ENCODE data around the gene OPCML. TPM values are rescaled to one million over a fixed set of nuclear protein-coding genes. Genes with fewer than 3 reads are reported as not detected.

Gene OPCML
- total and polyA plus RNA-seq, 2 donors from 2014 or later = 0.77 to 1.1 TPM

- Histone ChIP-seq H3K9ac (ENCODE audit: low read length in 3 of 3) (no peak overlapping the region), H3K9me3 (ENCODE audit: control insufficient read depth in 2 of 3, insufficient read depth in 1 of 3, low read length in 3 of 3) (peaks cover 0 to 3% (median 0%) of the 10 kb centered on the region in 3 donors), H3K27ac (ENCODE audit: low read depth in 2 of 2, low read length in 2 of 2) (no peak overlapping the region), H3K4me3 (ENCODE audit: low read length in 3 of 3) (no peak overlapping the region), H3K4me1 (ENCODE audit: control insufficient read depth in 2 of 3, insufficient read depth in 2 of 3, low read depth in 1 of 3, low read length in 3 of 3) (no peaks in the 10 kb centered on the region), H3K36me3 (ENCODE audit: control insufficient read depth in 2 of 3, insufficient read depth in 3 of 3, low read length in 3 of 3) (no peaks in the 10 kb centered on the region), H3K27me3 (ENCODE audit: control insufficient read depth, insufficient read depth, low read length) (no peaks in the 10 kb centered on the region)
- no peak for TF ChIP-seq CTCF (IDR thresholded peaks at IDR 0.05; ENCODE audit: borderline replicate concordance, extremely low read depth, insufficient read depth)
- DNase-seq (no peak), FAIRE-seq (no peak)
- intact Hi-C loops (cut with DNase I) = loop anchor here (10.0 kb wide), 1 partner anchor 261 kb away; no protein-coding TSS in a partner anchor
Observed at GRCh38 chr11:132935383-132935782, 596.9 kb downstream of the OPCML start.

GRCh38 chr11:132933703-132934102, 598.6 kb downstream of the OPCML start:
- H3K27me3 ChIP-seq (ENCODE audit: control insufficient read depth, insufficient read depth, low read length) = no peaks in the 10 kb centered on the region
- TF ChIP-seq CTCF (IDR thresholded peaks at IDR 0.05; ENCODE audit: borderline replicate concordance, extremely low read depth, insufficient read depth) = no peak
- no peak overlapping the region for H3K27ac ChIP-seq (ENCODE audit: low read depth in 2 of 2, low read length in 2 of 2)
- DNase-seq = no peak
- H3K36me3 ChIP-seq (ENCODE audit: control insufficient read depth in 2 of 3, insufficient read depth in 3 of 3, low read length in 3 of 3) = no peaks in the 10 kb centered on the region
- no peak for FAIRE-seq
- H3K4me3 ChIP-seq (ENCODE audit: low read length in 3 of 3) = no peak overlapping the region
- H3K9me3 ChIP-seq (ENCODE audit: control insufficient read depth in 2 of 3, insufficient read depth in 1 of 3, low read length in 3 of 3) = peaks cover 0 to 3% (median 0%) of the 10 kb centered on the region in 3 donors
- no peak overlapping the region for H3K9ac ChIP-seq (ENCODE audit: low read length in 3 of 3)
- no peaks in the 10 kb centered on the region for H3K4me1 ChIP-seq (ENCODE audit: control insufficient read depth in 2 of 3, insufficient read depth in 2 of 3, low read depth in 1 of 3, low read length in 3 of 3)
- intact Hi-C loops (cut with DNase I) = loop anchor here (10.0 kb wide), 1 partner anchor 259 kb away; no protein-coding TSS in a partner anchor

- TF ChIP-seq CTCF (IDR thresholded peaks at IDR 0.05; ENCODE audit: borderline replicate concordance, extremely low read depth, insufficient read depth) = no peak
- FAIRE-seq (no peak), DNase-seq (no peak)
- intact Hi-C loops (cut with DNase I) = no loop called here
- Histone ChIP-seq H3K9me3 (ENCODE audit: control insufficient read depth in 2 of 3, insufficient read depth in 1 of 3, low read length in 3 of 3) (peaks cover 0 to 3% (median 0%) of the 10 kb centered on the region in 3 donors), H3K27me3 (ENCODE audit: control insufficient read depth, insufficient read depth, low read length) (no peaks in the 10 kb centered on the region), H3K36me3 (ENCODE audit: control insufficient read depth in 2 of 3, insufficient read depth in 3 of 3, low read length in 3 of 3) (no peaks in the 10 kb centered on the region), H3K4me1 (ENCODE audit: control insufficient read depth in 2 of 3, insufficient read depth in 2 of 3, low read depth in 1 of 3, low read length in 3 of 3) (no peaks in the 10 kb centered on the region), H3K4me3 (ENCODE audit: low read length in 3 of 3) (no peak overlapping the region), H3K9ac (ENCODE audit: low read length in 3 of 3) (no peak overlapping the region), H3K27ac (ENCODE audit: low read depth in 2 of 2, low read length in 2 of 2) (no peak overlapping the region)
Observed at GRCh38 chr11:132925825-132926469, 606.4 kb downstream of the OPCML start.

All from kidney (tissue), 14 donors.